Epidermal melanocyte (primary cell): ENCODE data around the gene ANAPC16.
"Not testable (repeated sequence)": the region's sequence is repeated elsewhere in the genome, so short reads cannot be mapped to it uniquely, and the experiment has no call there.

Source experiments
- DNase-seq: peaks from one replicate; pipeline ENCODE4 v3.0.0; 2011; ENCODE audit warnings: low spot score; ENCODE audit not compliant: insufficient read length

Gene ANAPC16

DNA sequence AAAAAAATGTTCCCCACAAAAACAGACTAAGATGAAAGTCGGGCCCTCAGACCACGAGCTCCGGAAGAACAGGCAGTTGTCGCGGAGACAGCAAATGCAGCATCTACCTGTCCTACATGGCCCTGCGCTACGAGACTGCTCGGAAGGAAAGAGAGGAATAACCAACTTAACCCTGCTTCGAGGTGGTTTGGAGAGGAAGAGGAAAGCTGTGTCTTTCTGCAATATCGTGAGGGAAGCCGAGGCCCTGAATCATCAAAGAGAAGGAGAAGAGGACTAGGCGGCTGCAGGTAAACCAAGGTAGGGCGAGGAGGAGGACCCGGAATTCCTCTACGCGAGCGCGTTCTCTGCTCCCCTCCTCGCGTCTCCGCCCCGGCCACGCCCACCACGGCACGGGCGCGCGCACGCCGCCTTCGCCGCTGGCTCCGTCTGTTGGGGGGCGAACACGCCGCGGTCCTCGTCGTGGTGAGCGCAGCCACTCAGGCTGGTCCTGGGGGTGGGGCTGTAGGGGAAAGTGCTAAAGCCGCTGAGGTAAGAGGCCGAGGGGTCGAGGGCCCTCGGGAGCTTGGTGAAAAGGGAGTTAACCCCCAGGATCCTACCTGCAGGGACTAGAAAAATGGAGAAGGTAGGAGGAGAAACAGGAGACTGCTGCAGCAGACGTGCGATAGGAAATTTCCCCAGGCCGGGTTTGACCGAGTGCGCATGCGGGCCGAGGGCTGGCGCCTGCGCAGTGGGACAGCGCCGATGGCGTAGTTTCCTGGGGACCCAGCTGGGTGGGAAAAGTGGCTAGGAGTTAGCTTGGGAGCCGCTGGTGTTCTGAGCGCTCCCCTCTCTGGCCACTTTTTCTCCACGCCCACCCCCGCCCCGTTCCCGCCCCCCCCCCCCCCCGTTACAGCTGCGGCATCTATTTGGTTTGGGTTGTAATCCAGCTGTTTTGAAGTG lies at the start of gene ANAPC16, which contains the start of gene ASCC1:
TSS of gene ANAPC16 (plus strand) at position 402 of the 939 bp plus-strand sequence. CDS start 7,903 bp downstream, outside the sequence.
TSS of gene ASCC1 (minus strand) at position 666 of the 939 bp plus-strand sequence. CDS start 2,978 bp downstream, outside the sequence.
- DNase-seq = peak; percentile 50

DNA sequence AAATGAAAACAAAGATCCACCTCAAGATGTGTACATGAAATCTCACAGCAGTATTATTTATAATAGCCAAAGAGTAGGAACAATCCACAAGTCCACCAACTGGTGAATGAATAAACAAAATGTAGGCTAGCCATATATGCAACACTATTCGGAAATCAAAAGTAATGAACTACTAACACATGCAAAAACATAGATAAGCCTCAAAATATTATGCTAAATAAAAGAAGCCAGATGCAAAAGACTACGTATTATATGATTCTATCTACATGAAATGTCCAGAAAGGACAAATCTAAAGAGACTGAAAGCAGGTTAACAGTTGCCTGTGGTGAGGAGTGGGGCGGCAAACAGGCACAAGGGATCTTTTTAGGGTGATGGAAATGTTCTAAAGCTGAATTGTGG lies 48.7 kb upstream of the ANAPC16 start:
- no peak for DNase-seq

DNA sequence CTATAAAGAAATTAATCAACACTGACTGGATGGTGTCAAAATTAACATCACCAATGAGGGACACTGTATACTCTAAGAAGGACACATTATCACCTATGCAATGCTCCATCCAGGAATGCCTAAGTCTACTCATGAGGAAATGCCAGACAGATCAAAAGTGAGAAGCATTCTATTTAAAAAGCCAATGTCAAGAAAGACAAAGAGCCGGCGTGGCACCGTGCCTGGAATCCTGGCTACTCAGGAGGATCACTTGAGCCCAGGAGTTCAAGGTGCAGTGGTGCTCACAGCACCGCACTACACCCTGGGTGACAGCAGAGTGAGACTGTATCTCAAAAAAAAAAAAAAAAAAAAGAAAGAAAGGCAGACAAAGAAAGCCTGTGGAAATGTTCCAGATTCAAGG lies 45.5 kb upstream of the ANAPC16 start:
- no peak for DNase-seq

DNA sequence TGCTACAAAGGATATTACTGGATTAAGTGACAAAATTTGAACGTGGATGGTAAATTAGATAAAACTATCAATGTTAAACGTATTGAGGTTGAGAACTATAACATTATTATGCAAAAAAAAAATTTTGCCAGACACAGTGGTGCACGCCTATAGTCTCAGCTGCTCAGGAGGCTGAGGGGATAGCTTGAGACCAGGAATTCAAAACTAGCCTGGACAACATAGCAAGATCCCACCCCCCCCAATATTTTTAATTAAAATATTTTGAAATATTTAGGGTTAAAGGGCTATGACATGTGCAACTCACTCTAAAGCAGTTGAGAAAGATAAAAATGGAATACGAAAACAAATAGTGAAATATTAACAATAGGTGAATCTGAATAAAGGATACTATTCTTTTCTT lies 45.1 kb upstream of the ANAPC16 start:
- no peak for DNase-seq

DNA sequence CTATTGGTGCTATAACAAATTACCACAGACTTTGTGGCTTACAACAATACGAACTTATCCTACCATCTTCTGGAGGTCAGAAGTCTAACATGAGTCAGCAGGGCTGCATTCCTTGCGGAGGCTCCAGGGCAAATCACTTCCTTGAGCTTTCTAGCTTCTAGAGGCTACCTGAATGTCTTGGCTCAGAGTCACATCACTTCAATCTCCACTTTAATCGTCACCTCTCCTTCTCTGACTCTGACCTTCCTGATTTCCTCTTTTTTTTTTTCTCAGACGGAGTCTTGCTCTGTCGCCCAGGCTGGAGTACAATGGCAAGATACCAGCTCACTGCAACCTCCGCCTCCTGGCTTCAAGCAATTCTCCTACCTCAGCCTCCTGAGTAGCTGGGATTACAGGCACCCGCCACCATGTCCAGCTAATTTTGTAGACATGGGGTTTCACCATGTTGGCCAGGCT lies 44.6 kb upstream of the ANAPC16 start:
- DNase-seq = no peak

DNA sequence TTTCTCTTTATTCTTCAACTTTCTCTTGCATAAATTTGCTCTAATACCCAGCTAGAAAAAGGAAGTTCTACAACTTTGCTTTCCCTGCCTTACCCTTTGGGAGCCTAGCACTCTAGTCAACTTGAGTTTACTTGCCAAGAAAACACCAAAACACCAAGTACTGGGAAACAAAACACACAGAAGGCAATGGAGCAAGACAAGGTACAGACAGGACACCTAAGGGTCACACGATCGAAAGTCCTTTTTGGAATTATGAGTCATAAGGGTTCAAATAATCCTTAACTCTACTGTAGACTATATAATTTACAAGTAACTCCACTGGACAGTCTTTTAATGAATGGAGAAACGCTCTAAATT lies 42.6 kb upstream of the ANAPC16 start:
- DNase-seq = no peak

DNA sequence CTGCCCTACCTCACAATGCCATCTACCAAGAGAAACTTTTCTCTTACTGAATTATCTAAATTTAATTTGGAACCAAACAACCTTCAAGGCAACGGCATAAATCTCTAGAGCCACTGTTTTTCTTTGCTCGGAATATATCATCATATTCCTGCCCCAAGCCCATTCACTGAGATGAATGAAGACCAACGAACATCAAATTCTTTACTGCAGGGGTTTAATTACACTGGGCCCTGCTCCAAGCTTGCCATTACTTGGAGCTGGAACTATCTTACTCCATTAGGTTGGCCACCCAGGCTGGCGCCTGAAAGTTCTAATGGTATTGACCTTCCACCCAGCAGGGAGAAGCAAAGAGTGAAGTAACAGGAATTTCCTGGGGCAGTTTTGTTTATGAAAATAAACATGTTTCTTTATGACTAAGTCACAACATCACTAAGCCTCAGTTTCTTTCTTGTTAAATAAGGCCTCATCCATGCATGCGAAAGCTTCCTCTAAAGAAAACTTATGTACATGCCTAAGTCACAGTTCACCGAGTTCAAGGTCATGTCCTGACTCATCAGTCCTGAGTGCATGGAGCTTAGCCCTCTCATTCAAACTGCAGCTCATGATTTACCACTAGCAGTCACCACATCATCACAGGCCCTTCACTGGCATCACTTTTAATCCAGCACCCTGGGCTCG lies 42.1 kb upstream of the ANAPC16 start:
- no peak for DNase-seq

DNA sequence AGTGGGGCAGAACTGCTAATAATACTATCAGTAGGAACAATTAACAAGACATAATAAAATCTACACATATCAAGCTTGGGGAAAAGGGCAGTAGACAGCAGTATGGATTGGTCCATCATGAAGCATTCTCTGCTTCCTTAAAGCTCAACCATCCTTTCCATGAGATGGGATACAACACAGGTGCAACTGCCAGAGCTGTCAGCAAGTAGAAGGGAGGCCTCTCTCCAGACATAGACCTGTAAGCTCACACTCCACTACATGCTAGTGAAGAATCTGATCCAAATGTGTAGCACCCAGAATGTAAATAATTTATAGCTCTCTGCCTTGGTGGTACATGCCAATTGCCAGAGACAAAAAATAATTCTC lies 41.5 kb upstream of the ANAPC16 start:
- DNase-seq = no peak

DNA sequence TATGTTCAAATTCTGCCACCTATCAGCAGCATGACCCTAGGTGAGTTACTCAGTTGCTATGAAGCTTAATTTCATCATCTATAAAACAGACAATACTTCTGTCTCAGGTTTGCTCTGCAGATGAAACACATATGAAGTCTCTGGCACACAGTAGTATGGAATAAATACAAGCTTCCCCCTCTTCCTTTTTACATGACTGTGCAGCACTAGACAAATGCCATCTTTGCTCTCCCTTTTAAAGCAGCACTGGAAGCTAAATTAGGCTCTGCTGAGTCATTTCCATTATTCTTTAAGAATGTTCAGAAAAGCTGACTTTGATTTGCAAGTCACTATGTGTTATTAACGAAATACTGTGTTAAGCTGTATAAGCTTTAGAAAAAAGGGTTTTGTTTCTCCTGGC lies 40.7 kb upstream of the ANAPC16 start:
- no peak for DNase-seq

DNA sequence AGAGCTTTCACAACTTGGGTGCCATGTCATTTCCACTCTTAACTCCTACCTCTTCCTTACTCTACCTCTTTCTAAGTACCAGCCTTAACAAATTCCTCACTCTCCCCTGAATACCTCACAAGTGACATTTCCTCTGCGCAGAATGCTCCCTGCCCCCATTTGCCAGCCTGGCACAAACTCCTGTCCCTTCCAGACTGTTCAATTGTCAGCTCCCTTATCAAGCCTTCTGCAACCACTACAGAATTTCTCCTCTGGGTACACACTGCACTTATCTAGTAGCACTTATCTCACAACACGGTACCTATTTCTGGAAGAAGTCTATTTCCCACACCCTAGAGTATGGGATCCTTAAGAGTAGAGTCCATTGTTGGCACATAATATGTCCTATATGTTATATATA lies 39.1 kb upstream of the ANAPC16 start:
- DNase-seq = no peak

DNA sequence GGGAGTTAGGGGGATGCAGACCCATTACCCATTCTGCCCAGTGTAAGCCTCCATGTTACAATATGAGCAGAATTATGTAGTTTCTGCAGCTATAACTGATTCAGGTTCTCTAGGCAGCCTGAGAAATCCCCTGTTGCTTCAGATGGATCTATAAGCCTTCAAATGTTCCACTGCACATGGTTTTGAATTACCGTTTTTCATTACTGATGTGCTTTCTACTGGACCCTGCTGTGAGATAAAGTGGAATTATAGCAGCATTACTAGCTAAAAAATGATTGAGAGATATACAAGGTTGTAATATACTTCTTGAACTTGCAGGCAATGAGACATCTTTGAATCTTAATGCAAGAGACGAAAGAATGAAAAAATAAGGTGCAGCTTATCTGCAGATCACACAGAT lies 38.4 kb upstream of the ANAPC16 start:
- DNase-seq = no peak

DNA sequence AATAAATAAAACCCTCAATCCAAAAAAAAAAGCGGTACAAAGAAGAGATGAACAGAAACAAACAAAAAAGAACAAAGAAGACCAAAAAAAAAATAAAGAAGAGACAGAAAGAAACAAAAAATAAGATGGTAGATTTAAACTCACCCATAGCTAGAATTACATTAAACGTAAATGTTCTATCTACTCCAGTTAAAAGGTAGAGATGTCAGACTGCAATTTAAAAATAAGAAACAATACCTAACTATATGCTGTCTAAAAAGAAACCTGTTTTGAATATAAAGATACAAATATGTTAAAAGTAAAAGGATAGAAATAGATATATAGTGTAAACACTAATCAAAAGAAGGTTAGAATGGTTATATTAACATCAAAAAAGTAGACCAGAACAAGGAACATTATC lies 31.7 kb upstream of the ANAPC16 start:
- DNase-seq = no peak

DNA sequence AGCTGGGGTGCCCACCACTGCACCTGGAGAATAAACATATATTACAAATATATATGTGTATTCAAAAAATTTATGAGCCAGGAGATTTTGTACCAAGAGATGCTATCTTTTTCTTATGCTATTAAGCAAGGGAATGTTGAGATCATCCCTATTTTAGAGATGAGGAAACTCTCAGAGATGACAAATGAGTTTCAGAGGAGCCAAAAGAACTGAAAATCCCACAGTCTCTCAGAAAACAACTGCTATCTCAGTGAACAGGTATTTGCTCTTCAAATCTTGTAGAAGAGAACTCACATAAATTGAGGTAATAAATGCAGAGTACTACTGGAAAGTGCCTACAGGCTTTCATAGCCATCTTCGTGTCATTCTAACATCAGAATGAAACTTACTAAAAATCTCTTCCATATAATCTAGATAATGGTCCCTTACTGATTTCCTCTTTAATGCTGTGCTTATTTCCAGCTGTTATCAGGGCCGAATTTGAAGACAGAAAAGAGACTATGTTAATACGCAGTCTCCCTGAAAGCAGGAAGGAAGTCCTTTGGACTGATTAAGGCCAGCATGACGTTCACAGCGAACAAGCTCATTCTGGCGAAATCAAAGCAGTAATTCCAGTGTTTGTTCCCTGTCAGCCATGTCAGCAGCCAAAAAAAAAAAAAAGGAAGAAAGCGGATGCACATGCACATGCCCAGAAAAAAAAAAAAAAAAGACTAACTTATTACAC lies 29.4 kb upstream of the ANAPC16 start:
- DNase-seq = no peak

DNA sequence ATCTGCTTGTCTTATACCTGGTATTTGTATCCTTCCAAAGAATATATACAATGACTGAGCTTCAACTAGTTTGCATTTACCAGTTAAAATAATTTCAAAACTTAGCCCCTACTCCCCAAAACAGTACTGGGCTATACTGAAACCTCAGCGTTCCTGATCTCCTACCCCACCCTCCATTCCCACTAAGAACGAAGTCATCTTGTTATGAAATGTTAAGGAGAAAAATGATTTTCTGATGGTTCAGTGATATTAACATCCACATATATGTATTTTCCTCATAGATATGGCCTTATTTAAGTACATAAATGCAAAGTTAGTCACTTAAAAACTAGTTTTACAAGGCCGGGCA lies 28.9 kb upstream of the ANAPC16 start:
- no peak for DNase-seq

DNA sequence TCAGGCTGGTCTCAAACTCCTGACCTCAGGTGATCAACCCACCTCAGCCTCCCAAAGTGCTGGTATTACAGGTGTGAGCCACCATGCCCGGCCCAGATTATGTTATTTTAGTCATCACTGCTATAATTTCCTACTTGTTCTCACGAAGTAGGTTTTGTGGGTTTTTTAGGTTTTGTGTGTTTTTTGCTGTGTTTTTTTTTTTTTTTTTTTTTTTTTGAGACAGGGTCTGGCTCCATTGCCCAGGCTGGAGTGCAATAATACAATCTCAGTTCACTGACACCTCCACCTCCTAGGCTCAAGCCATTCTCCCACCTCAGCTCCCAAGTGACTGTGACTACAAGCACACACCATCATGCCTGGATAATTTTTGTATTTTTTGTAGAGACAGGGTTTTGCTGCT lies 20.9 kb upstream of the ANAPC16 start:
- DNase-seq = no peak

DNA sequence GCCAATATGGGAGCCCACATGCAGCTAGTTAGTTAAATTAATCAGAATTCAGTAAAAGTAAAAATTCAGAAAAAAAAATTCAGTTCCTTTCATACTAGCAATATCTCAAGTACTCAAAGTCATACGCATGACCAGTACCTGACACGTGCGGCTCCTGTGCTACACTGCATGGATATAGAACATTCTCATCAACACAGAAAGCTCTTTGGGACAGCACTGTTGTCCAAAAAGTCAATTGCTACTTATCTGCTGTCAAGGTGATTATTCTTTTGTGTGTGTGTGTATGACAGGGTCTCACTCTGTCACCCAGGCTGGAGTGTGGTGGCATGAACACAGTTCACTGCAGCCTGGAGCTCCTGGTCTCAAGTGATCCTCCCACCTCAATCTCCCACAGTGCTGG lies 14.9 kb upstream of the ANAPC16 start:
- no peak for DNase-seq

DNA sequence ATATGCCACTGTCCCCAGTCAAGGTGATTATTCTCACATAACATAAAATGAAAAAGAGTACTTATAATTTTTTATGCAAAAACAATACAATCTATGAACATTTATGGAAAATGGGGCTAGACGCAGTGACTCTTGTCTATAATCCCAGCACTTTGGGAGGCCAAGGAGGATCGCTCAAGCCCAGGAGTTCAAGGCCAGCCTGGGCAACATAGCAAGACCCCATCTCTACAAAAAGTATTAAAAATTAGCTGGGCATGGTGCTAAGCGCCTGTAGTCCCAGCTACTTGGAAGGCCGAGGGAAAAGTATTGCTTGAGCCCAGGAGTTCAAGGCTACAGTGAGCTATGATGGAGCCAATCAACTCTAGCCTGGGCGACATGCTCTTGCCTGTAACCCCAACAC lies 14.5 kb upstream of the ANAPC16 start:
- no peak for DNase-seq

DNA sequence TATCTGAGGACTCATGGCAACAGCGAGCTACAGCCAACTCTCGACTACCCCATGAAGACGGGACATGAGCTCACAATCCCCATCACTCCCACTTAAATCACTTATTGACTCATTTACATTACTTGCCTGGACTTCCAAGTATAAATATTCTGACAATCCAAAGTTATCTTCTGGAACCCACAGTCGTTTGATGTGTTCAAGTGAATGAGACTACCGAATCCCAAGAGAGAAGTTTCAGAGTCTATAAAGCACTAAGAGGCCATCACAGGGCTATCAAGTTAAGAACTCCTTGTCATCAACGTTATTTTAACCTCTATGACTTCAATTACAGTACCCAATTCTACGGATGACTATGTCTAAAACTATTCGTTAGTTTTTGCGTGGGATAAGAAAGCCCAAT lies 11.5 kb upstream of the ANAPC16 start:
- no peak for DNase-seq

DNA sequence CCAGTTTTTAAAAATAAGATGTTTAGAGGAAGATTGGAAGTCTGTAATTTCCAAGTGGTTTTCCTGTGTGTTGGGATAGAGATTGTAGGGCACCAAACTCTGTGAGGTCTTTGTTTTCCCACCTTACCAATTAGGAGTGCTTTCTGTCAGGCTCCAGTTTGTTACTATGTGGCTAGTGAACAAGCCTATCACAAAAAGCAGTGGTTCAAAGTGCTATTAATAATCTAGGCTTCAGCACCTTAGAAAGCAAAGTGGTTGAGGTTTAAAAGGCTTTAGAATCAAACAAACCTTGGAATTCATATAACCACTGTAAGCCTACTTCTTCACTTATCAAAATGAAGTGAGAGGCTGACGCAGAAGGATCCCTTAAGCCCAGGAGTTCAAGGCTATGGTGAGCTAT lies 11.1 kb upstream of the ANAPC16 start:
- no peak for DNase-seq

DNA sequence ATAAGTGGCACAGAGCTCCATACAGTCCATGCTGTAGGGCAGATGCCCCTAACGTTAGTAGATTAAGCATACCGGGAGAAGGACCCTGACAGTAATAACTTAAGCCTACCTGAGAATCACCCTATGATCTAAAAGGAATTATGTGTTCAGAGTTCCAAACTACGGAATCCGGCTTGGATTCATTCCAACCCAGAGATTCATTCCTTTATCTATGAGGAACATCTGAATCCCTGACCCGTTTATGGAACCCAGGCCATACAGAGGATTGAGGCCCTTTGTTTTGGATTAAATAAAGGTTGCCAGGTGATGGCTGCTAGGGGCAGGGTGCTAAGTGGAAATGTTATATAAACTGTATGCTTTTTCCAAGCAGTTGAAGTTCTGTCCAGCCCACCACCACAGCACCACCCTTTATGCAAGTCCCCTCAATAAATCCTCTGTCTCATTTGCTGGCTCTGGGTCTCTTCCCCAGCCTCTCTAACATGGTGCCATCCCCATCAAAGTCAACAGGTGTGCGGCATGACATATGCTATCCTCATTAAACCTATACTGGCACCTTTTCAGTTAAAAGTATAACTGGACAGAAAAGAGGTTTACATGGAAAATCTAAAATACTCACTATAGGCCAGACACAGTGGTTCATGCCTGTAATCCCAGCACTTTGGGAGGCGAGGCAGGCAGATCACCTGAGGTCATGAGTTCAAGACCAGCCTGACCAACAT lies 9.1 kb upstream of the ANAPC16 start:
- no peak for DNase-seq

DNA sequence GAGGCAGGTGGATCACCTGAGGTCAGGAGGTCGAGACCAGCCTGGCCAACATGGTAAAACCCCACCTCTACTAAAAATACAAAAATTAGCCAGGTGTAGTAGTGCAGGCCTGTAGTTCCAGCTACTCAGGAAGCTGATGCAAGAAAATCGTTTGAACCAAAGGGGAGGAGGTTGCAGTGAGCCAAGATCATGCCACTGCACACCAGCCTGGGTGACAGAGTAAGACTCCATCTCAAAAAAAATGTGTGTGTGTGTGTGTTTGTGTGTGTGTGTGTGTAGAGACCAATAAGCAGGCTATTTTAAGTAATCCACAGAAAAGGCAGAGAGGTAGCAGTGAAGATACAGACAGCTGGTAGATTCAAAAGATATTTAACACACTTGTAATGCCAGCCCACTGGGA lies 7.3 kb upstream of the ANAPC16 start:
- DNase-seq = not testable (repeated sequence)
